HG03108 (cell line): ENCODE data around the gene LBHD1.
A peak's percentile ranks its signal among the peaks of the same experiment; 100 is the strongest.
"Not testable (repeated sequence)": the region's sequence is repeated elsewhere in the genome, so short reads cannot be mapped to it uniquely, and the experiment has no call there.

Source experiments
- ATAC-seq: cut with Tn5 transposase; IDR thresholded peaks from one replicate; pipeline ENCODE4 v1.9.1; 2021; ENCODE audit warnings: moderate library complexity; ENCODE audit not compliant: unreplicated experiment

The LBHD1 gene

DNA sequence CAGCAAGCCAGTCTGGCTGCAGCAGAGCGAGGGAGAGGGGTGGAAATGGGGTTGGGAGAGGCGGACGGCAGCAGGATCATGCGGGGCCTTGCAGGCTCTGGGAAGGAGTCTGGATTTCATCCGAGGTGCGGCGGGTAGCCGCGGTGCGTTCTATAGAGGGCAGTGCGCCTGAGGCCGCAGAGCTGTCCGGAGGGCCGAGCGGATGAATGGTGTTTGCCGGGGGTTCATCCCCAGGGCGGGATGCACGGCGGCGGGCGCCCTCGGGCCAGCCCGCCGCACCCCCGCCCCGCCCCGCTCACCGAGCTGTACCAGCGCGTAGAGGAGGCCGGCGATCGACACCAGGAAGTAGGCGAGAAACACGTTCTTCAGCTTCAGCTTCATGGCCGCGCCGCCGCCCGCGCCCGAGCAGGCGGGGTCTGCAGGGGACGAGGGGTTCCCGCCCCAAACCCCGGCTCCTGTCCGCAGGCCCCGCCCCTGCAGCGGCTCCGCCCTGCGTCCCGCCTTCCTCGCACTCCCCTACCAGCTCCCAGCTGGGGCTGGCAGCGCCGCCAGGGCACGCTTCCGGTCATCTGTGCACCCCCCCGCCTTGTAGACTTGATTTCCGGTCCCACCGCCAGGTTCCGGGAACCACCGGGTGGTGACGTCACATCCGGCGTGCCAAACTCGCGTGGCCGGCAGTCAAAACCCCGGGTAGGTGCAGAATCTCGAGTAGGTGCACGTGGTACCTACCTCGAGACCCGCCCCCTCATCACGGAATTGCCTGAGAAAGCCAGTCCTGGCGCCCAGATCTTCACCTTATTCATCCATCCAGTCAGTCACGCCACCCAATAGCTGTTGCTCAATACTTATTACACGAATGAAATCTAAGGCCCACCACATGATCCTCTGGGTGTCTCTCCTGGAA lies 50.2 kb downstream of the LBHD1 start, which contains the start of gene B3GAT3:
Gene B3GAT3 (minus strand): TSS at position 420 of the 904 bp plus-strand sequence. CDS start 39 bp downstream, at position 381.
- peak; percentile 97 for ATAC-seq

DNA sequence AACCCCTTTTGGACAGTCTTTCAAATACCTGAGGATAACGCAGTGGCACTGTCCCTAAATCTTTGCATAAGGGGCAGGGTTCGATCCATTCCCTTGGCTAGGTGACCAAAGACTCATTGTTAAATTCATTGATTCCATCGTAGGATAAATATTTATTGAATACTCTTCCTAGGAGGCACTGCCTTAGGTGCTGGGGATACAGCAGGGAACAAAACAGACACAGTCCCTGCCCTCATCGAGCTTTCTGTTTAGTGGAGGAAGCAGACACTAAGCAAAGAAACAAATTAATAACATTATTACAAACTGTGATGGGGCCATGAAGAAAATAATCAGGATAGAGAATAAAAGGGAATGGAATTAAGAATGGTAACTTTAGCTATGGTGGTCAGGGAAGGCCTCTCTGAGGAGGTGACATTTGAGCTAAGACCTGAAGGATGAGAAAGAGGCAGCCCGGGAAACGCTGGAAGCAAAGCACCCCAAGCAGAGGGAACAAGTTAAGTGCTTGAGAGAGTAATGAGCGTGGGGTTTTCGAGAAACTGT lies 51.0 kb downstream of the LBHD1 start:
- ATAC-seq: no peak

DNA sequence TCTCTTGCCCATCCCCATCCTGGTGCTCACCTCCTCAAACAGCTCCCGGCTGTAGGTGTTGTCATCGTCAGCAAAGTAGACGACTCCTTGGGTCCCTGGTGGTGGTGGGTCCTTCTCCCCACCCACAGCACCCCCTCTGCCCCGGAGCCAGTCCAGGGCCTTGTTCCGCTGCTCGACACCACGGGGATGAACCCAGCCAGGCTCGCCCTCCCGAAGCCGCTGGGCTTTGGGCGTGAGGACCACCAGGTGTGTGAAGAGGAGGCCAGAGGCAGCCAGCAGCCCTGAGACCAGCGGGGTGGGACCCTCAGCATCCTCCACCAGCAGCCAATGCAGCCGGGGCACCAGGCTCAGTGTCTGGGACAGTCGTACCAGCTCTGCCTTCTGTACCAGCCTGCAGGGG lies 55.1 kb downstream of the LBHD1 start:
- ATAC-seq: not testable (repeated sequence)

DNA sequence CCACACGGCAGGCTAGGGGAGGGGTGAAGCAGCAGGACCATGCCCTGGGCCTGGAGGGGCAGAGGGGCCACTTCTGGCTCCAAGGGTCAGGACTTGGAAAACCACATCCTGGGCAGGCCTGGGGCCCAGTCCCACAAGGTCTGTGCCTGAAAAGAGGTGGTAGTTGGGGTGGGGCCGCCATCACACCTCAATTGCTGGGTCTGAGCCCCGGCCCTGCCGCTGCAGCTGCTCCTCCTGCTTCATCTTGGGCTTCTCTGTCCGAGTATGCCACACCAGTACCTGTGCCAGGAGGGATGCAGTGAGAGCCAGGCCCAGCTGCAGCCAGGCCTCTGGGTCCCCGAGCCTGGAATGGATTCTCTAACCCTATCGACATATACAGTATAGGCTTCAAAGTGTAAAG lies 56.5 kb downstream of the LBHD1 start:
- ATAC-seq: no peak

DNA sequence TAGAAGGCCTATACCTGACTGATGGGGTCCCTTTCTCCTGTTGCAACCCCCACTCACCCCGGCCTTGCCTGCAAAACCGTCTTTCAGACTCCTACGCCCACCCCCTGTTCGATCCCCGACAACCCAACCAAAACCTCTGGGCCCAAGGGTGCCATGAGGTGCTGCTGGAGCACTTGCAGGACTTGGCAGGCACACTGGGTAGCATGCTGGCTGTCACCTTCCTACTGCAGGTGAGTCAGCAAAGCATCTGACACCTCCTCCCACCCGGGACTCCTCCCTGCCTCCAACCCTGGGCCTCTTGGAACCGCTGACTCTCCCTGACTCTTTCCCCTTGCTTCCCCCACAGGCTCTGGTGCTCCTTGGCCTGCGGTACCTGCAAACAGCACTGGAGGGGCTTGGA lies 57.8 kb downstream of the LBHD1 start:
- ATAC-seq: no peak

DNA sequence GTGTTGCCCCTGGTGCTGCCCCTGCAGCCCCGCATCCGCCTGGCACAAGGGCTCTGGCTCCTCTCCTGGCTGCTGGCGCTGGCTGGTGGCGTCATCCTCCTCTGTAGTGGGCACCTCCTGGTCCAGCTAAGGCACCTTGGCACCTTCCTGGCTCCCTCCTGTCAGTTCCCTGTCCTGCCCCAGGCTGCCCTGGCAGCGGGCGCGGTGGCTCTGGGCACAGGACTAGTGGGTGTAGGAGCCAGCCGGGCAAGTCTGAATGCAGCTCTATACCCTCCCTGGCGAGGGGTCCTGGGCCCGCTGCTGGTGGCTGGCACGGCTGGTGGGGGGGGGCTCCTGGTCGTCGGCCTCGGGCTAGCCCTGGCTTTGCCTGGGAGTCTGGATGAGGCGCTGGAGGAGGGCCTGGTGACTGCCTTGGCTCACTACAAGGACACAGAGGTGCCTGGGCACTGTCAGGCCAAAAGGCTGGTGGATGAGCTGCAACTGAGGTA lies 58.7 kb downstream of the LBHD1 start:
- ATAC-seq: no peak
